NT2/D1 (cell line): ENCODE data around the gene ARID1B.

ENCODE experiments used
- SUZ12 ChIP-seq: IDR thresholded peaks from 2 replicates; pipeline ENCODE4 v1.6.1; 2011; ENCODE audit not compliant: insufficient read length, insufficient read depth; ENCODE audit errors: extremely low read depth
- YY1 ChIP-seq: IDR thresholded peaks from 2 replicates; pipeline ENCODE4 v1.6.1; 2011; ENCODE audit not compliant: insufficient read length, insufficient read depth
- ZNF274 ChIP-seq: IDR thresholded peaks from 2 replicates; pipeline ENCODE4 v1.6.1; 2011; ENCODE audit warnings: mild to moderate bottlenecking, low read depth, low read length

GRCh38 chr6:157150076-157150475, 372.9 kb downstream of the ARID1B start:
- TF ChIP-seq YY1 (no peak), ZNF274 (no peak), SUZ12 (no peak)
